H9 (cell line): ENCODE measurements around the gene TMEM236. TPM values are rescaled to one million over a fixed set of nuclear protein-coding genes. Genes with fewer than 3 reads are reported as not detected.

Experiments used
- DNase-seq: peaks from one replicate; pipeline ENCODE4 v3.0.0-alpha.2; 2017
- H2AFZ ChIP-seq: one replicate; pipeline ENCODE4 v1.6.1; 2013; ENCODE audit warnings: mild to moderate bottlenecking, low read length, control low read depth, moderate library complexity
- H2AK5ac ChIP-seq: 2 replicates; pipeline ENCODE4 v1.6.1; 2013; ENCODE audit warnings: low read length, control low read depth, mixed read lengths; ENCODE audit not compliant: insufficient read length
- H2BK120ac ChIP-seq: one replicate; pipeline ENCODE4 v1.6.1; 2013; ENCODE audit warnings: low read depth, mild to moderate bottlenecking, low read length, control low read depth, inconsistent platforms; ENCODE audit not compliant: poor library complexity, severe bottlenecking
- H2BK12ac ChIP-seq: 2 replicates; pipeline ENCODE4 v1.6.1; 2013; ENCODE audit warnings: low read length, control low read depth, mixed read lengths, low read depth; ENCODE audit not compliant: insufficient read length
- H2BK15ac ChIP-seq: 2 replicates; pipeline ENCODE4 v1.6.1; 2013; ENCODE audit warnings: low read depth, low read length, control low read depth
- H2BK20ac ChIP-seq: one replicate; pipeline ENCODE4 v1.6.1; 2013; ENCODE audit warnings: low read depth, mild to moderate bottlenecking, low read length, control low read depth, inconsistent platforms; ENCODE audit not compliant: poor library complexity, severe bottlenecking
- H2BK5ac ChIP-seq: 2 replicates; pipeline ENCODE4 v1.6.1; 2013; ENCODE audit warnings: low read length, control low read depth, mixed read lengths; ENCODE audit not compliant: insufficient read length
- H3K14ac ChIP-seq: 2 replicates; pipeline ENCODE4 v1.6.1; 2013; ENCODE audit warnings: low read length, control low read depth; ENCODE audit not compliant: insufficient read depth
- H3K18ac ChIP-seq: 2 replicates; pipeline ENCODE4 v1.6.1; 2013; ENCODE audit warnings: low read depth, mild to moderate bottlenecking, mixed read lengths, low read length, control low read depth; ENCODE audit not compliant: insufficient read length
- H3K23ac ChIP-seq: 2 replicates; pipeline ENCODE4 v1.6.1; 2013; ENCODE audit warnings: low read length, control low read depth, mixed read lengths, low read depth; ENCODE audit not compliant: insufficient read length
- H3K23me2 ChIP-seq: 2 replicates; pipeline ENCODE4 v1.6.1; 2013; ENCODE audit warnings: low read depth, mild to moderate bottlenecking, mixed read lengths, low read length, control low read depth; ENCODE audit not compliant: insufficient read length, poor library complexity, severe bottlenecking
- H3K27ac ChIP-seq: 2 replicates; pipeline ENCODE4 v1.5.1; 2013; ENCODE audit warnings: low read length, control low read depth, mixed read lengths, low read depth; ENCODE audit not compliant: insufficient read length
- H3K27me3 ChIP-seq: 2 replicates; pipeline ENCODE4 v1.6.1; 2013; ENCODE audit warnings: low read length, control low read depth, inconsistent platforms; ENCODE audit not compliant: insufficient read depth
- H3K4ac ChIP-seq: 2 replicates; pipeline ENCODE4 v1.6.1; 2013; ENCODE audit warnings: low read depth, mild to moderate bottlenecking, control low read depth, inconsistent platforms, low read length, moderate library complexity
- H3K4me1 ChIP-seq: 2 replicates; pipeline ENCODE4 v1.6.1; 2013; ENCODE audit warnings: low read length, control low read depth, inconsistent platforms; ENCODE audit not compliant: insufficient read depth
- H3K4me2 ChIP-seq: 2 replicates; pipeline ENCODE4 v1.6.1; 2013; ENCODE audit warnings: low read length, control low read depth, mixed read lengths; ENCODE audit not compliant: insufficient read length, insufficient read depth
- H3K56ac ChIP-seq: 2 replicates; pipeline ENCODE4 v1.6.1; 2013; ENCODE audit warnings: low read depth, mild to moderate bottlenecking, mixed read lengths, low read length, control low read depth; ENCODE audit not compliant: insufficient read length
- H3K79me1 ChIP-seq: 2 replicates; pipeline ENCODE4 v1.6.1; 2013; ENCODE audit warnings: low read depth, mild to moderate bottlenecking, moderate library complexity, low read length, control low read depth, inconsistent platforms; ENCODE audit not compliant: insufficient read depth, poor library complexity, severe bottlenecking
- H3K79me2 ChIP-seq: 2 replicates; pipeline ENCODE4 v1.6.1; 2013; ENCODE audit warnings: low read length, control low read depth, inconsistent platforms; ENCODE audit not compliant: insufficient read depth
- H3K9ac ChIP-seq: 2 replicates; pipeline ENCODE4 v1.6.1; 2013; ENCODE audit warnings: low read length, control low read depth, mixed read lengths; ENCODE audit not compliant: insufficient read length; ENCODE audit errors: extremely low read depth
- H3K9me3 ChIP-seq: one replicate; pipeline ENCODE4 v1.6.1; 2013; ENCODE audit warnings: low read depth, low read length, inconsistent platforms; ENCODE audit not compliant: control insufficient read depth
- H3T11ph ChIP-seq: one replicate; pipeline ENCODE4 v1.6.1; 2013; ENCODE audit warnings: mild to moderate bottlenecking, low read length, control low read depth, inconsistent platforms
- H4K20me1 ChIP-seq: one replicate; pipeline ENCODE4 v1.6.1; 2013; ENCODE audit not compliant: control insufficient read depth, insufficient read length, insufficient read depth
- H4K5ac ChIP-seq: 2 replicates; pipeline ENCODE4 v1.6.1; 2013; ENCODE audit warnings: low read depth, mild to moderate bottlenecking, mixed read lengths, low read length, control low read depth; ENCODE audit not compliant: insufficient read length
- H4K8ac ChIP-seq: replicated peaks from 2 replicates; pipeline ENCODE4 v1.6.1; 2013; ENCODE audit warnings: low read length, control low read depth, mixed read lengths, low read depth; ENCODE audit not compliant: insufficient read length
- H4K91ac ChIP-seq: 2 replicates; pipeline ENCODE4 v1.6.1; 2013; ENCODE audit warnings: low read depth, mild to moderate bottlenecking, moderate library complexity, mixed read lengths, low read length, control low read depth; ENCODE audit not compliant: insufficient read length
- H3K27ac Mint-ChIP-seq, 3 experiments: 2 replicates in 2 of 3; 3 replicates in 1 of 3; pipeline ENCODE4 v1.8.0; 2020 to 2021; ENCODE audit warnings: mixed read lengths in 3 of 3, mild to moderate bottlenecking in 1 of 3, moderate library complexity in 1 of 3
- H3K27me3 Mint-ChIP-seq: 2 replicates; pipeline ENCODE4 v1.8.0; 2021; ENCODE audit warnings: low read depth, mild to moderate bottlenecking, moderate library complexity, mixed read lengths
- H3K36me3 Mint-ChIP-seq, 3 experiments: 2 replicates in 2 of 3; 3 replicates in 1 of 3; pipeline ENCODE4 v1.8.0; 2020 to 2021; ENCODE audit warnings: low read depth in 3 of 3, mixed read lengths in 3 of 3; ENCODE audit not compliant: insufficient read depth in 1 of 3
- H3K4me1 Mint-ChIP-seq, 2 experiments: 2 replicates each; pipeline ENCODE4 v1.8.0; 2020; ENCODE audit warnings: mixed read lengths in 2 of 2
- H3K4me3 Mint-ChIP-seq, 2 experiments: 2 replicates in 1 of 2; 3 replicates in 1 of 2; pipeline ENCODE4 v1.8.0; 2020 to 2021; ENCODE audit warnings: mild to moderate bottlenecking in 2 of 2, mixed read lengths in 2 of 2, moderate library complexity in 1 of 2
- H3K9me3 Mint-ChIP-seq, 2 experiments: 2 replicates in 1 of 2; 3 replicates in 1 of 2; pipeline ENCODE4 v1.8.0; 2020; ENCODE audit warnings: mild to moderate bottlenecking in 2 of 2, mixed read lengths in 2 of 2, moderate library complexity in 1 of 2
- CTCF ChIP-seq: fragments of 200-600 bp; sonication (generic); conservative IDR thresholded peaks from 3 replicates; pipeline ENCODE4 v1.8.0; 2021; ENCODE audit warnings: antibody characterized with exemption, mild to moderate bottlenecking
- WGBS: extraction: QIAGEN DNeasy Blood & Tissue Kit; methylation state at CpG from one replicate; pipeline ENCODE4 v1.1.7; 2013; ENCODE audit warnings: missing lambda C conversion rate, low lambda C conversion rate, mixed read lengths; ENCODE audit not compliant: insufficient read length; ENCODE audit errors: extremely low coverage; 5-methylcytosine and 5-hydroxymethylcytosine counted together
- total RNA-seq: library from RNA; stranded (reverse); gene quantifications from 2 replicates; pipeline ENCODE4 v1.2.1, GENCODE V29; 2021

The TMEM236 gene
- total RNA-seq, 1 experiment from 2014 or later = not detected

GRCh38 chr10:17835688-17836087 is 83.7 kb downstream of the TMEM236 start:
- Histone ChIP-seq H3K27me3 (no peaks in the 10 kb centered on the region), H2BK120ac (no peak overlapping the region), H3K79me2 (no peaks in the 10 kb centered on the region), H3K4me1 (no peaks in the 10 kb centered on the region), H2AK5ac (no peak overlapping the region), H3K9ac (no peak overlapping the region), H3K9me3 (no peaks in the 10 kb centered on the region), H3K4me2 (no peak overlapping the region), H3K23me2 (no peaks in the 10 kb centered on the region), H3K27ac (no peak overlapping the region), H2AFZ (no peak overlapping the region), H3K18ac (no peak overlapping the region), H4K8ac (no peak overlapping the region), H2BK12ac (no peak overlapping the region), H4K20me1 (no peaks in the 10 kb centered on the region), H4K91ac (no peak overlapping the region), H2BK5ac (no peak overlapping the region), H3K56ac (no peak overlapping the region), H4K5ac (no peak overlapping the region), H3T11ph (no peak overlapping the region), H3K4ac (no peak overlapping the region), H2BK20ac (no peak overlapping the region), H3K23ac (no peak overlapping the region), H3K79me1 (no peaks in the 10 kb centered on the region), H2BK15ac (no peak overlapping the region), H3K14ac (no peak overlapping the region)
- peak; percentile 38 for DNase-seq
- Mint-ChIP-seq H3K9me3 (no peaks in the 10 kb centered on the region), H3K27me3 (peaks cover 2% of the 10 kb centered on the region; the same call in 1 of the 2 replicates), H3K4me3 (no peak overlapping the region), H3K36me3 (no peaks in the 10 kb centered on the region), H3K27ac (no peak overlapping the region), H3K4me1 (peaks cover 0 to 9% of the 10 kb centered on the region in 2 experiments; a peak in 2 of 4 replicates)
- no CpG with 5 or more reads among the region's 1 CpG for WGBS
- no peak for TF ChIP-seq CTCF
